HEK293T (cell line): ENCODE measurements around the gene PGD.
"Not testable (repeated sequence)": the region's sequence is repeated elsewhere in the genome, so short reads cannot be mapped to it uniquely, and the experiment has no call there.

Experiments used
- CTCF ChIA-PET: fragments of 350-600 bp; formaldehyde crosslinking; extraction: SDS; loops from one replicate; lab custom pipeline; 2021; ENCODE audit warnings: antibody characterized with exemption, inconsistent platforms; lab: Yijun Ruan, JAX
- POLR2A ChIA-PET: fragments of 350-600 bp; formaldehyde crosslinking; extraction: SDS; loops from one replicate; lab custom pipeline; 2020; ENCODE audit warnings: antibody characterized with exemption, inconsistent platforms; lab: Yijun Ruan, JAX
- DNase-seq: peaks from one replicate; pipeline ENCODE4 v3.0.0; 2012; ENCODE audit warnings: mixed read lengths; ENCODE audit errors: extremely low spot score
- ARNT ChIP-seq: fragments of 450-650 bp; IDR thresholded peaks from 2 replicates; pipeline ENCODE4 v1.6.1; 2017; ENCODE audit warnings: mild to moderate bottlenecking
- BHLHE40 ChIP-seq: fragments of 450-650 bp; IDR thresholded peaks from 2 replicates; pipeline ENCODE4 v1.6.1; 2016; ENCODE audit warnings: mild to moderate bottlenecking, moderate library complexity, borderline replicate concordance
- CTBP1 ChIP-seq: fragments of 450-650 bp; IDR thresholded peaks from 2 replicates; pipeline ENCODE4 v1.6.1; 2016; ENCODE audit warnings: borderline replicate concordance
- ELF4 ChIP-seq: fragments of 450-650 bp; IDR thresholded peaks from 2 replicates; pipeline ENCODE4 v1.6.1; 2017; ENCODE audit warnings: antibody characterized with exemption
- FOXA1 ChIP-seq: fragments of 450-650 bp; IDR thresholded peaks from 2 replicates; pipeline ENCODE4 v1.6.1; 2016; ENCODE audit warnings: mild to moderate bottlenecking
- FOXK2 ChIP-seq: fragments of 450-650 bp; IDR thresholded peaks from 2 replicates; pipeline ENCODE4 v1.6.1; 2016; ENCODE audit warnings: mild to moderate bottlenecking
- FOXM1 ChIP-seq: fragments of 450-650 bp; IDR thresholded peaks from 2 replicates; pipeline ENCODE4 v1.6.1; 2017; ENCODE audit warnings: mild to moderate bottlenecking, borderline replicate concordance
- HDGF ChIP-seq: fragments of 450-650 bp; IDR thresholded peaks from 2 replicates; pipeline ENCODE4 v1.6.1; 2017; ENCODE audit warnings: antibody characterized with exemption, borderline replicate concordance
- L3MBTL2 ChIP-seq: fragments of 450-650 bp; conservative IDR thresholded peaks from 2 replicates; pipeline ENCODE4 v1.6.1; 2016; ENCODE audit warnings: mild to moderate bottlenecking
- LEF1 ChIP-seq: fragments of 450-650 bp; IDR thresholded peaks from 2 replicates; pipeline ENCODE4 v1.6.1; 2017; ENCODE audit warnings: mild to moderate bottlenecking, borderline replicate concordance
- NFRKB ChIP-seq: fragments of 450-650 bp; IDR thresholded peaks from 2 replicates; pipeline ENCODE4 v1.6.1; 2016; ENCODE audit warnings: mild to moderate bottlenecking, moderate library complexity
- SP1 ChIP-seq: fragments of 450-650 bp; IDR thresholded peaks from 2 replicates; pipeline ENCODE4 v1.6.1; 2017
- SUZ12 ChIP-seq: fragments of 450-650 bp; IDR thresholded peaks from 2 replicates; pipeline ENCODE4 v1.6.1; 2016; ENCODE audit warnings: mild to moderate bottlenecking
- TARDBP ChIP-seq: fragments of 450-650 bp; IDR thresholded peaks from 2 replicates; pipeline ENCODE4 v1.6.1; 2016
- ZNF384 ChIP-seq: fragments of 450-650 bp; IDR thresholded peaks from 2 replicates; pipeline ENCODE4 v1.6.1; 2016
- TF ChIP-seq, protein P1 (sequence below): fragments of 450-650 bp; IDR thresholded peaks from 2 replicates; pipeline ENCODE4 v1.6.1; 2016

The PGD gene

DNA sequence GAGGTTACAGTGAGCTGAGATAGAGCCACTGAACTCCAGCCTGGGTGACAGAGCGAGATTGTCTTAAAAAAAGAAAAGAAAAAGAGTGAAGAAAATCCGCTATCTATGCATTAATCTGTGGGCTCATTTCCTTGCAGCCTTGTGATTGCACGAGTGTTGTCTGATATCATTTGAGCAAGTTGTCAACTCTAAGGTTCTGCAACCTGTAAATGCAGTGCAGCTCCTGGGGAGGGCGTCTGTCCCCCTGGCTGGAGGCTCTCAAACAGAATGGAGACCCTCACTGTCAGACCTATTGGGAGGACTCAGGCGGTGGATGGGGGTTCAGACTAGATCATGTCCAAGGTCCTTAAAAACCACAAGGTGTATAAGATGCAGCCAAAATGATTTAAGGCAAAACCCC lies 57.2 kb downstream of the PGD start:
- CTCF ChIA-PET = interaction anchor here (1.1 kb wide), 1 partner anchor 38 kb away, joined by 4 read pairs; no protein-coding TSS in a partner anchor
- DNase-seq = no peak
- POLR2A ChIA-PET = no interaction called here

DNA sequence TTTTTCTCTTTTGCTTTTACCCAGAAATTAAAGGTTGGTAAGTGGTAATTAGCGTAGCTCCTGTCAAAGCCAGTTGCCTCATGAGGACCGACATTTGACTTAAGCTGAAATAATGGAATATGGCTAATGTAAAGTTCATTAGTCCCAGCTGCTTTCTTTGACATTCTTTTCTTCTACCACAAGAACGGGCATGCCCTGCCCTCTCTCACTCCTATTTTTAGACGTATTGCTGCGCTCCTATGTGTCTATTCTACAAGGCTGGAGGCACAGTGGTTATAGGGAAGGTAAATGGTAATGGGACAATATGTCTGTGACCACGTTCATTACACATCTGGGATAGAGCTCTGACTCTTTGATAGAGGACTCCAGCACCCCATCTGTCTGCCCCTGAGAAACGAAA lies 57.8 kb downstream of the PGD start:
- POLR2A ChIA-PET = interaction anchor here (0.9 kb wide), 1 partner anchor 16 kb away, joined by 4 read pairs; the partner anchor contains the start of gene DFFA
- TF ChIP-seq L3MBTL2 (no peak), SUZ12 (no peak), BHLHE40 (no peak), FOXM1 (no peak), HDGF (no peak), ELF4 (no peak), FOXA1 (no peak), LEF1 (no peak), ARNT (no peak), FOXK2 (no peak), CTBP1 (no peak), TARDBP (no peak), ZNF384 (no peak), NFRKB (no peak), SP1 (no peak)
- TF ChIP-seq, protein P1, sequence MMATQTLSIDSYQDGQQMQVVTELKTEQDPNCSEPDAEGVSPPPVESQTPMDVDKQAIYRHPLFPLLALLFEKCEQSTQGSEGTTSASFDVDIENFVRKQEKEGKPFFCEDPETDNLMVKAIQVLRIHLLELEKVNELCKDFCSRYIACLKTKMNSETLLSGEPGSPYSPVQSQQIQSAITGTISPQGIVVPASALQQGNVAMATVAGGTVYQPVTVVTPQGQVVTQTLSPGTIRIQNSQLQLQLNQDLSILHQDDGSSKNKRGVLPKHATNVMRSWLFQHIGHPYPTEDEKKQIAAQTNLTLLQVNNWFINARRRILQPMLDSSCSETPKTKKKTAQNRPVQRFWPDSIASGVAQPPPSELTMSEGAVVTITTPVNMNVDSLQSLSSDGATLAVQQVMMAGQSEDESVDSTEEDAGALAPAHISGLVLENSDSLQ = no peak
- DNase-seq = no peak
- CTCF ChIA-PET = interaction anchor here (1.1 kb wide), 1 partner anchor 38 kb away, joined by 4 read pairs; no protein-coding TSS in a partner anchor

More for the DNA sequence above, 57.2 kb downstream of the PGD start:
- TF ChIP-seq ZNF384 (no peak), FOXK2 (no peak), SUZ12 (no peak), ELF4 (no peak), FOXM1 (no peak), L3MBTL2 (no peak), ARNT (no peak), HDGF (no peak), FOXA1 (no peak), LEF1 (no peak), TARDBP (no peak), NFRKB (no peak), CTBP1 (no peak), BHLHE40 (no peak), SP1 (no peak)
- TF ChIP-seq, protein P1 = no peak

DNA sequence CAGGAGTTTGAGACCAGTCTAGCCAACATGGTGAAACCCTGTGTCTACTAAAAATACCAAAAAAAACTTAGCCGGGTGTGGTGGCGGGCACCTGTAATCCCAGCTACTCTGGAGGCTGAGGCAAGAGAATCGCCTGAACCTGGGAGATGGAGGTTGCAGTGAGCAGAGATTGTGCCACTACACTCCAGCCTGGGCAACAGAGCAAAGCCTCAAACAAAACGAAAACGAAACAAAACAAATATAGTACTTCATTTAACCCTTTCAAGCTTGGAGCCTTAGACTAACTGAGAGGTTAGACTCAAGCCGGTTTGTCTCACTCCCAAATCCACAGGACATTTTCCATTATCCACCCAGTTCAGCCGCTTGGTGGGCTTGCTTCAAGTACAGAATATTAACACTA lies 58.6 kb downstream of the PGD start:
- POLR2A ChIA-PET = interaction anchor here (0.9 kb wide), 1 partner anchor 15 kb away, joined by 4 read pairs; the partner anchor contains the start of gene DFFA
- DNase-seq, CTCF ChIA-PET: not testable (repeated sequence)

DNA sequence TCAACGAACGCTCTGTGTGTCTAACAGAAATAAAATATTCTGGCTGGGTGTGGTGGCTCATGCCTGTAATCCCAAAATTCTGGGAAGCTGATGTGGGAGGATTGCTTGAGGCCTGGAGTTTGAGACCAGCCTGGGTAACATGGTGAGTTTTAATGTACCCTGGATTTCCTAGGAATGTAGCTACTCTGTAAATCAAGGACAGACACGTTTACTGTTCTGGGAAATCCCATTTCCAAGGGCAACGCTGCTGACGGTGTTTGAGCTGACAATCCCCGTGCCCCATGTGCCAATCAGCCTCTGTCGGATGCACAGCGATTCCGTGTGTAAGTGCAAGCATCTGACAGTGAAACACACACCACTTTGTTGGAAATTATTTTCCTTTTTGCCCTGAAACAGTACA lies 59.0 kb downstream of the PGD start:
- TF ChIP-seq ELF4 (no peak), NFRKB (no peak), FOXK2 (no peak), TARDBP (no peak), FOXM1 (no peak), L3MBTL2 (no peak), ZNF384 (no peak), CTBP1 (no peak)
- ChIA-PET CTCF (no interaction called here), POLR2A (no interaction called here)
- no peak for DNase-seq

DNA sequence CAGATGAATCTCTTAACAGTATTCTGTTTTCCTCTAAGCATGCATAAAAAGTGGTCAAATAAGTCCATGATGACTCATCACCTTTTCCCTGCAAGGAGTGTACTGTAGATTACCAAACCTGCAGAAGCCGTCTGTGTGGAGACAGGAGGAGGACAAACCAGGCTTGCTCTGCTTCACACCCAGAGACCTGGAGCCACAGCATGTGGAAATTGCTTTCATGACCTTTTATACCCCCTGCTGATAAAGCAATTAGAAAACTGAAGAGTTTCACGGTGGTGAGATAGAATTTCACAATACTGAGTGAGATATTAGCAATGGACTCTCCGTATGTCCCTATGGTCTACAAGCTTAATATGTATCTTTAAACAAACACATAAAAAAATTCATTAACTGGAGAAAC lies 60.3 kb downstream of the PGD start:
- ChIA-PET POLR2A (no interaction called here), CTCF (no interaction called here)
- TF ChIP-seq LEF1 (no peak), TARDBP (no peak), FOXM1 (no peak), CTBP1 (no peak), NFRKB (no peak), ELF4 (no peak), HDGF (no peak), FOXK2 (no peak)
- TF ChIP-seq, protein P1 = no peak
- no peak for DNase-seq

DNA sequence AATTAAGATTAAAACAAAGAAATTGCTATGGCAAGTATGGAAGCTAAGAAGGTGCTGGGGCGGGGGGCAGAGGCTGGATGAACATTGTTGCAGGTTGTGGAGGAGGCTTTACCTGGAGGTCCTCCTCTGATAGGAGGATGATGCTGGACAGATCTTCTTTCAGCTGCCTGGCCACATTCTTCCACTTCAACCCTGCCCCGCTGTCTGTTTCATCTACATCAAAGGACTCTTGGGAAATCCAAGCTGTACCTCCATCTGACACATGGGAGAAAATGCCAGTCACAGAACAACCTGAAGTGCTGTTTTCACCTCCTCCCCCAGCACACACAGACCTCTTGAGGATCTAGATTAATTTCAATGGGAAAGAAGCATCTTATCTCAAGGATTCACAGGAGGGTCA lies 68.2 kb downstream of the PGD start:
- CTCF ChIA-PET = no interaction called here
- DNase-seq = no peak
- POLR2A ChIA-PET = no interaction called here
- TF ChIP-seq SP1 = no peak
- TF ChIP-seq FOXK2 = no peak
- TF ChIP-seq CTBP1 = no peak
- no peak for TF ChIP-seq HDGF
- TF ChIP-seq NFRKB = no peak
- TF ChIP-seq ZNF384 = no peak
- no peak for TF ChIP-seq LEF1
- no peak for TF ChIP-seq ELF4
- TF ChIP-seq SUZ12 = no peak

DNA sequence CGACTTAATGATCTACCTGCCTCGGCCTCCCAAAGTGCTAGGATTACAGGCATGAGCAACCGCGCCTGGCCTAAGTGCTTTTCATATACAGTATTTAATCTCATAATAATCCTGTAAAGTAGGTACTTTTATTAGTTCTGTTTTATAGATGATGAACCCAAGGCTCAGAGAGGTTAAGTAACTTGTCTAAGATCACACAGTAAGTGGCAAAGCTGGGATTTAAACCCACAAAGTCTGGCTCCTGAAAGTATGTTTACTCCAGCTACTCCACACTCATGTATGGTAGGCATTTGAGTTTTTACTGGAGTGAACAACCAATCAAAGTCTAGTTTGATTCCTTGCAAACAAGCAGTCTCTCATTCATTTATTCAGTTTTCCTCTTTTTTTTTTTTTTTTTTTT lies 71.2 kb downstream of the PGD start:
- ChIA-PET CTCF (no interaction called here), POLR2A (no interaction called here)
- no peak for TF ChIP-seq SUZ12
- no peak for TF ChIP-seq CTBP1
- no peak for DNase-seq
